ENCODE data around the gene C8A. TPM values are rescaled to one million over a fixed set of nuclear protein-coding genes. Genes with fewer than 3 reads are reported as not detected.

Gene C8A
- total RNA-seq (not detected), polyA plus RNA-seq (not detected)

GRCh38 chr1:56854521-56855099 lies at the start of gene C8A:
C8A (plus strand) TSS chr1:56854797; CDS start chr1:56854902, 105 bp downstream.
- no peaks in the 10 kb centered on the region for H3K9me3 Mint-ChIP-seq
- Histone ChIP-seq H3K27me3 (ENCODE audit: insufficient read depth, low read length) (no peaks in the 10 kb centered on the region), H3K4me3 (ENCODE audit: low read length in 2 of 2) (no peak within 1 kb of the TSS), H3K36me3 (ENCODE audit: insufficient read depth, low read length) (no peaks in the 10 kb centered on the region), H3K9me3 (ENCODE audit: control insufficient read depth in 1 of 2, low read length in 2 of 2) (no peaks in the 10 kb centered on the region), H3K4me1 (ENCODE audit: insufficient read depth, low read length) (no peaks in the 10 kb centered on the region), H3K27ac (ENCODE audit: low read depth, low read length) (no peak within 1 kb of the TSS)
- no peak for DNase-seq
- intact Hi-C loops (cut with micrococcal nuclease) = no loop called here
- no peak within 1 kb of the TSS for H3K4me3 Mint-ChIP-seq
- CTCF ChIA-PET (ENCODE audit: partially characterized antibody) = no interaction called here
- H3K36me3 Mint-ChIP-seq = no peaks in the 10 kb centered on the region
- H3K27me3 Mint-ChIP-seq = peaks cover 0 to 5% of the 10 kb centered on the region in 2 donors
- H3K4me1 Mint-ChIP-seq = no peaks in the 10 kb centered on the region
- POLR2A ChIA-PET (ENCODE audit: partially characterized antibody) = no interaction called here
- no peak within 1 kb of the TSS for H3K27ac Mint-ChIP-seq

GRCh38 chr1:56806804-56807203 lies 47.8 kb upstream of the C8A start:
- H3K27me3 ChIP-seq (ENCODE audit: insufficient read depth, low read length) = no peaks in the 10 kb centered on the region
- no peaks in the 10 kb centered on the region for H3K4me1 ChIP-seq (ENCODE audit: insufficient read depth, low read length)
- Mint-ChIP-seq H3K27me3 (peaks cover 2 to 7% of the 10 kb centered on the region in 2 donors), H3K36me3 (no peaks in the 10 kb centered on the region), H3K4me1 (no peaks in the 10 kb centered on the region), H3K4me3 (no peak overlapping the region), H3K9me3 (peaks cover 0 to 5% (median 0%) of the 10 kb centered on the region in 8 donors), H3K27ac (no peak overlapping the region)
- no peak overlapping the region for H3K27ac ChIP-seq (ENCODE audit: low read depth, low read length)
- H3K9me3 ChIP-seq (ENCODE audit: control insufficient read depth in 1 of 2, low read length in 2 of 2) = no peaks in the 10 kb centered on the region
- intact Hi-C loops (cut with micrococcal nuclease) = no loop called here
- H3K36me3 ChIP-seq (ENCODE audit: insufficient read depth, low read length) = no peaks in the 10 kb centered on the region
- CTCF ChIA-PET (ENCODE audit: partially characterized antibody) = no interaction called here
- no peak overlapping the region for H3K4me3 ChIP-seq (ENCODE audit: low read length in 2 of 2)
- POLR2A ChIA-PET (ENCODE audit: partially characterized antibody) = no interaction called here
- DNase-seq = no peak

GRCh38 chr1:56808410-56808809 lies 46.2 kb upstream of the C8A start:
- Mint-ChIP-seq H3K9me3 (peaks cover 0 to 5% (median 0%) of the 10 kb centered on the region in 8 donors), H3K4me1 (no peaks in the 10 kb centered on the region), H3K36me3 (no peaks in the 10 kb centered on the region), H3K4me3 (no peak overlapping the region), H3K27me3 (peaks cover 7 to 9% of the 10 kb centered on the region in 2 donors), H3K27ac (no peak overlapping the region)
- H3K4me3 ChIP-seq (ENCODE audit: low read length in 2 of 2) = no peak overlapping the region
- H3K27me3 ChIP-seq (ENCODE audit: insufficient read depth, low read length) = no peaks in the 10 kb centered on the region
- DNase-seq = no peak
- H3K4me1 ChIP-seq (ENCODE audit: insufficient read depth, low read length) = no peaks in the 10 kb centered on the region
- CTCF ChIA-PET (ENCODE audit: partially characterized antibody) = interaction anchor here (1.3 to 1.7 kb wide), 4 partner anchors 13 to 27 kb away, joined by 3 to 9 read pairs (median 6); no protein-coding TSS in a partner anchor
- intact Hi-C loops (cut with micrococcal nuclease) = no loop called here
- POLR2A ChIA-PET (ENCODE audit: partially characterized antibody) = no interaction called here
- H3K36me3 ChIP-seq (ENCODE audit: insufficient read depth, low read length) = no peaks in the 10 kb centered on the region
- H3K9me3 ChIP-seq (ENCODE audit: control insufficient read depth in 1 of 2, low read length in 2 of 2) = no peaks in the 10 kb centered on the region
- H3K27ac ChIP-seq (ENCODE audit: low read depth, low read length) = no peak overlapping the region

- no peaks in the 10 kb centered on the region for H3K4me1 ChIP-seq (ENCODE audit: insufficient read depth, low read length)
- no peak overlapping the region for H3K27ac Mint-ChIP-seq
- no peaks in the 10 kb centered on the region for H3K27me3 ChIP-seq (ENCODE audit: insufficient read depth, low read length)
- ChIA-PET CTCF (ENCODE audit: partially characterized antibody) (no interaction called here), POLR2A (ENCODE audit: partially characterized antibody) (no interaction called here)
- intact Hi-C loops (cut with micrococcal nuclease) = no loop called here
- no peak for DNase-seq
- H3K9me3 Mint-ChIP-seq = peaks cover 0 to 2% (median 0%) of the 10 kb centered on the region in 8 donors
- H3K27me3 Mint-ChIP-seq = peaks cover 6 to 10% of the 10 kb centered on the region in 2 donors
- H3K36me3 ChIP-seq (ENCODE audit: insufficient read depth, low read length) = no peaks in the 10 kb centered on the region
- H3K4me3 ChIP-seq (ENCODE audit: low read length in 2 of 2) = no peak overlapping the region
- H3K9me3 ChIP-seq (ENCODE audit: control insufficient read depth in 1 of 2, low read length in 2 of 2) = no peaks in the 10 kb centered on the region
- H3K36me3 Mint-ChIP-seq = no peaks in the 10 kb centered on the region
- H3K4me1 Mint-ChIP-seq = no peaks in the 10 kb centered on the region
- H3K27ac ChIP-seq (ENCODE audit: low read depth, low read length) = no peak overlapping the region
- no peak overlapping the region for H3K4me3 Mint-ChIP-seq
Measured at GRCh38 chr1:56811331-56811730, 43.3 kb upstream of the C8A start.

GRCh38 chr1:56814205-56814604 lies 40.4 kb upstream of the C8A start:
- Histone ChIP-seq H3K4me3 (ENCODE audit: low read length in 2 of 2) (no peak overlapping the region), H3K27ac (ENCODE audit: low read depth, low read length) (no peak overlapping the region), H3K36me3 (ENCODE audit: insufficient read depth, low read length) (no peaks in the 10 kb centered on the region), H3K9me3 (ENCODE audit: control insufficient read depth in 1 of 2, low read length in 2 of 2) (no peaks in the 10 kb centered on the region), H3K27me3 (ENCODE audit: insufficient read depth, low read length) (no peaks in the 10 kb centered on the region), H3K4me1 (ENCODE audit: insufficient read depth, low read length) (no peaks in the 10 kb centered on the region)
- H3K27ac Mint-ChIP-seq = no peak overlapping the region
- intact Hi-C loops (cut with micrococcal nuclease) = no loop called here
- H3K36me3 Mint-ChIP-seq = no peaks in the 10 kb centered on the region
- DNase-seq = no peak
- H3K27me3 Mint-ChIP-seq = peaks cover 10 to 11% of the 10 kb centered on the region in 2 donors
- ChIA-PET POLR2A (ENCODE audit: partially characterized antibody) (no interaction called here), CTCF (ENCODE audit: partially characterized antibody) (interaction anchor here (1.2 kb wide), 1 partner anchor 18 kb away, joined by 3 read pairs; no protein-coding TSS in a partner anchor)
- no peaks in the 10 kb centered on the region for H3K4me1 Mint-ChIP-seq
- H3K9me3 Mint-ChIP-seq = peaks cover 0 to 2% (median 0%) of the 10 kb centered on the region in 8 donors
- no peak overlapping the region for H3K4me3 Mint-ChIP-seq

GRCh38 chr1:56816264-56816663 lies 38.3 kb upstream of the C8A start:
- no peaks in the 10 kb centered on the region for H3K36me3 ChIP-seq (ENCODE audit: insufficient read depth, low read length)
- ChIA-PET POLR2A (ENCODE audit: partially characterized antibody) (no interaction called here), CTCF (ENCODE audit: partially characterized antibody) (interaction anchor here (1.1 kb wide), 1 partner anchor 16 kb away, joined by 3 read pairs; no protein-coding TSS in a partner anchor)
- no peak overlapping the region for H3K4me3 Mint-ChIP-seq
- intact Hi-C loops (cut with micrococcal nuclease) = no loop called here
- H3K27me3 ChIP-seq (ENCODE audit: insufficient read depth, low read length) = no peaks in the 10 kb centered on the region
- no peak overlapping the region for H3K27ac Mint-ChIP-seq
- DNase-seq = no peak
- H3K4me1 ChIP-seq (ENCODE audit: insufficient read depth, low read length) = no peaks in the 10 kb centered on the region
- no peaks in the 10 kb centered on the region for H3K4me1 Mint-ChIP-seq
- peaks cover 0 to 2% (median 0%) of the 10 kb centered on the region in 8 donors for H3K9me3 Mint-ChIP-seq
- H3K27me3 Mint-ChIP-seq = peaks cover 9 to 10% of the 10 kb centered on the region in 2 donors
- H3K36me3 Mint-ChIP-seq = no peaks in the 10 kb centered on the region
- no peak overlapping the region for H3K27ac ChIP-seq (ENCODE audit: low read depth, low read length)
- no peak overlapping the region for H3K4me3 ChIP-seq (ENCODE audit: low read length in 2 of 2)
- H3K9me3 ChIP-seq (ENCODE audit: control insufficient read depth in 1 of 2, low read length in 2 of 2) = no peaks in the 10 kb centered on the region

- no peaks in the 10 kb centered on the region for H3K36me3 ChIP-seq (ENCODE audit: insufficient read depth, low read length)
- no peaks in the 10 kb centered on the region for H3K36me3 Mint-ChIP-seq
- ChIA-PET CTCF (ENCODE audit: partially characterized antibody) (interaction anchor here (0.8 to 1.1 kb wide), 3 partner anchors 9 to 15 kb away, joined by 3 to 4 read pairs (median 3); no protein-coding TSS in a partner anchor), POLR2A (ENCODE audit: partially characterized antibody) (no interaction called here)
- no peaks in the 10 kb centered on the region for H3K4me1 ChIP-seq (ENCODE audit: insufficient read depth, low read length)
- H3K4me3 Mint-ChIP-seq = peak overlapping the region in 1 of 8 donors; percentile 1
- H3K27me3 Mint-ChIP-seq = peaks cover 8 to 10% of the 10 kb centered on the region in 2 donors
- H3K9me3 Mint-ChIP-seq = peaks cover 0 to 2% (median 0%) of the 10 kb centered on the region in 8 donors
- no peak for DNase-seq
- no peaks in the 10 kb centered on the region for H3K9me3 ChIP-seq (ENCODE audit: control insufficient read depth in 1 of 2, low read length in 2 of 2)
- intact Hi-C loops (cut with micrococcal nuclease) = no loop called here
- H3K27me3 ChIP-seq (ENCODE audit: insufficient read depth, low read length) = no peaks in the 10 kb centered on the region
- no peak overlapping the region for H3K4me3 ChIP-seq (ENCODE audit: low read length in 2 of 2)
- H3K4me1 Mint-ChIP-seq = no peaks in the 10 kb centered on the region
- H3K27ac Mint-ChIP-seq = no peak overlapping the region
- no peak overlapping the region for H3K27ac ChIP-seq (ENCODE audit: low read depth, low read length)
Measured at GRCh38 chr1:56816909-56817308, 37.7 kb upstream of the C8A start.

Data from CD4-positive, alpha-beta memory T cell (primary cell).